Measurements from ENCODE around the gene RDM1. TPM values are rescaled to one million over a fixed set of nuclear protein-coding genes. Genes with fewer than 3 reads are reported as not detected.

The RDM1 gene
- total RNA-seq, 1 donor from 2014 or later = 6.3 TPM

- intact Hi-C loops (cut with micrococcal nuclease) = no loop called here
Measured at GRCh38 chr17:35934760-35935159, 4.2 kb upstream of the RDM1 start.

GRCh38 chr17:35932586-35932985 lies 2.0 kb upstream of the RDM1 start:
- intact Hi-C loops (cut with micrococcal nuclease) = no loop called here

GRCh38 chr17:35931794-35932425 lies 1.3 kb upstream of the RDM1 start:
- intact Hi-C loops (cut with micrococcal nuclease) = loop anchor here (2.0 kb wide), 1 partner anchor 51 kb away; the partner anchor contains the start of gene CCL5

DNA sequence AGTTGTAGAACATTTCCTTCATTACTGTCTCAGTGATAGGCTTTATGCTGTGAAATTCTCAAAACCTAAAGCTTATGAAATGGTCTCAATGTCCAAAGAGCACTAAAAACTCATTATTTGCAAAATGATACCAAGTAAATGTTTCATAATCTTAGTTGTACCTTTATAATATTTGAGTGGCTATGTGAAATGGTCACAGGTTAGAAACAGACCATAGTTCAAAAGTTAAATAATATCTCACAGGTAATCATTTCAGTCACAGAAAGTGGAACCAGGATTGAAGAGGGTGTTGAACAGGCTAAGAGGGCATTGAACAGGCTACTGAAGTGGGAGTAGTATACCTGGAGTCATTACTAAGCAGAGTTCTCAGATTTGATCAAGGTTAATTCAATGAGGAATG lies 2.9 kb downstream of the RDM1 start:
- intact Hi-C loops (cut with micrococcal nuclease) = no loop called here

- intact Hi-C loops (cut with micrococcal nuclease) = no loop called here
Measured at GRCh38 chr17:35923609-35924114, 6.9 kb downstream of the RDM1 start.

DNA sequence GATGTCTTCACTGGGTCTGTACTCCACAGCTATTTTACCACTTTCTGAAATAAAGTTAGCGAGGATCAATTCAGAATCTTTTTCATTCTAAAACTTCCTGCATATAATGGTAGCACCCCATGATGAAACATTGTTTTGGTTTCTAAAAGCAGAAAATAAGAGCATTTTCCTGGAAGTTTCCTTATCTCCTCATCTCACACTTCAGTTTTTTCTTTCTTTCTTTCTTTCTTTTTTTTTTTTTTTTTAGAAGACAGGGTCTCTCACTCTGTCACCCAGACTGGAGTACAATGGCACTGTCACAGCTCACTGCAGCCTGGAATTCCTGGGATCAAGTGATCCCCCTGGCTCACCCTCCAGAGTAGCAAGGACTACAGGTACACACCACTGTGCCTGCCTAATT lies 10.3 kb downstream of the RDM1 start:
- intact Hi-C loops (cut with micrococcal nuclease) = no loop called here

DNA sequence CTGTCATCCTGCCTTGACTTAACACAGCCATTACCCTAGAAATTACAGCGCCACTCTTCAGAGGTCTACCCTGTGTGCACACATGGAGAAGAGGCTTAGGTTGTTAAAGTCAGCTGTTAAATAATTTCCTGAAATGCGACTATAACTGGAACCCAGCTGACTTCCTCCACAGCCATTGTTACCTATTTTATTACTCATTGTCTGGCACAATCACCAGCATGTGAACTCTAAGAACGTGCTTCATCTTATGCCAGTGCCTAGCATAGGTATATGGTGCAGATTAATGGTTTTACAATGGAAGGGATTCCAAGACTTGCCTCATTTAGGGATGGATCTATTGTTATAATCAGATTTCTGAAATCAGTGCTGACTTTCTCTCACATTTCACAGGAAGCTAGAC lies 11.9 kb downstream of the RDM1 start:
- intact Hi-C loops (cut with micrococcal nuclease) = no loop called here

- intact Hi-C loops (cut with micrococcal nuclease) = no loop called here
Measured at GRCh38 chr17:35917519-35918213, 12.9 kb downstream of the RDM1 start.

GRCh38 chr17:35915153-35915964 lies 15.2 kb downstream of the RDM1 start:
- intact Hi-C loops (cut with micrococcal nuclease) = no loop called here

DNA sequence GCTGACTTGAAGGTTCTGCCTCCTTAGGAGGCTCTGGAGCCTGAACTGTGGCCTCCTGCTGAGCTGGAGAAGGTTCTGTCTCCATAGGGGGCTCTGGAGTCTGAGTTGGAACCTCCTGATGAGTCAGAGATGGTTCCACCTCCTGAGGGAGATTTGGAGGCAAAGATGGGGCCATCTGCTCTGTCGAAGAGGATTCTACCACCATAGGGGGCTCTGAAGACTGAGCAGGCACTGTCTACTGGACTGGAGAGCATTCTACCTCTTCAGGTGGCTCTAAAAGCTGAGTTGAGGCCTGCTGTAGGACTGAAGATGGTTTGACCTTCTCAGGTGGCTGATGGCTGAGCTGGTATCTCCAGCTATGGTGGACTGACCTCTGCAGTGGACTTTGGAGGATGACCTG lies 16.2 kb downstream of the RDM1 start:
- intact Hi-C loops (cut with micrococcal nuclease) = no loop called here

- intact Hi-C loops (cut with micrococcal nuclease) = no loop called here
Measured at GRCh38 chr17:35913609-35914008, 17.0 kb downstream of the RDM1 start.

DNA sequence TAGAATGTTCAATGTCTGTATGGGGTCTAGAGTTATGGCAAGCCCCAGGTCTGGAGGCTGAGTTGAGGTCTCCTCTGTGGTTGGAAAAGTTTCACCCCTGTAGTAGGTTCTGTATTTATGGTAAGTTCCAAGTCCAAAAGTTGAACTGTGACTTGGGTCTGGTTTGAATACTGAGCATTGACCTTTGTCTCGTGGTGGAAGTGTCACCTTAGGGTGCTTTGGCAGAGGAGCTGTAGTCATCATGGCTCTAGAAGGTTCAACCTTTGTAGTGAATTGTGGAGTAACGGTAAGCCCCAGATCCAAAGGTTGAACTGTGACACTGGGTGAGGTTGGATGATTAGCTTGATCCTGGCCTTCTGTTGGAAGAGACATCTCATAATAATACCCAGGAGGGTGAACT lies 17.6 kb downstream of the RDM1 start:
- intact Hi-C loops (cut with micrococcal nuclease) = no loop called here

GRCh38 chr17:35912339-35912912 lies 18.1 kb downstream of the RDM1 start:
- intact Hi-C loops (cut with micrococcal nuclease) = no loop called here

DNA sequence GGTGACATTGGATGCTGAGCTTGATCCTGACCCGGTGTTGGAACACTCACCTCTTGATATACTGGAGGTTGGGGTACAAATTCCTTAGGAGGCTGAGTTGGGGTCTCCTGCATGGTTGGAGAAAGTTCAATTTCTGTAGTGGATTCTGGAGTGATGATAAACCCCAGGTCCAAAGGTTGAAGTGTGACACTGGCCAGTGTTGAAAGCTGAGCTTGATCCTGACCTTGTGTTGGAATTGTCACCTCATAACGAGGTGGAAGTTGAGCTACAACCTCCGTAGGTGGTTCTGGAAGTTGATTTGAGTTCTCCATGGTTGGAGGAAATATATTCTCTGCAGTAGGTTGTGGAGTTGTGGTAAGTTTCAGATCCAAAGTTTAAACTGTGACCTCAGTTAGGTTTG lies 21.2 kb downstream of the RDM1 start:
- intact Hi-C loops (cut with micrococcal nuclease) = no loop called here

- intact Hi-C loops (cut with micrococcal nuclease) = no loop called here
Measured at GRCh38 chr17:35907691-35908090, 22.9 kb downstream of the RDM1 start.

DNA sequence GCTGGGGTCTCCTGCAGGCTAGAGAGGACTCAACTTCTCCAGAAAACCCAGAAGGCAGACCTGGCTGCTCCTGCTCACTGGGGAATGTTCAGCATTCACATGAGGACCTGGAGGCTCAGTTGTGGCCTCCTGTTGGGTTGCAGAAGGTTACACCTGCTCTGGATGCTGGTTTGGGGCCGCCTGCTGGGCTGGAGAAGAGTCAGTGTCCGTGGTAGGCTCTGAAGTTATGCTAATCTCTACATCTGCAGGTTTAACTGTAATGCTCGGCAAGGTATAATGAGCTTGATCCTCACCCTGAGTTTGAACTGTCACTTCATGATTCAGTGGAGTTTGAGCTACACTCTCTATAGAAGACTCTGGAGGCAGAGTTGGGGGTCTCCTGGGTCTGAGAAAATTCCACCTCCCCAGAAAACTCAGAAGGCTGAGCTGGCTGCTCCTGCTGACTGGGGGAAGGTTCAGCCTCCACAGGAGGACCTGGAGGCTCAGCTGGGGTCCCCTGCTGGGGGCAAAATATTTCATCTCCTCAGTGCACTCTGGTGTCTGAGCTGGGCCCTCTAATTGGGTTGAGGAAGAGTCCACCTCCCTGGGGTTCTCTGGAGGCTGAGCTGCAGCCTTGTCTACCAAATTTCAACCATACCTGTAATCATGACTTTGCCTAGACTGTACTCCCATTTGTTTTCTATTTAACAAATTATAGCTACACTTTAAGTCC lies 23.5 kb downstream of the RDM1 start:
- intact Hi-C loops (cut with micrococcal nuclease) = no loop called here

GRCh38 chr17:35906191-35906925 lies 24.2 kb downstream of the RDM1 start:
- intact Hi-C loops (cut with micrococcal nuclease) = no loop called here

DNA sequence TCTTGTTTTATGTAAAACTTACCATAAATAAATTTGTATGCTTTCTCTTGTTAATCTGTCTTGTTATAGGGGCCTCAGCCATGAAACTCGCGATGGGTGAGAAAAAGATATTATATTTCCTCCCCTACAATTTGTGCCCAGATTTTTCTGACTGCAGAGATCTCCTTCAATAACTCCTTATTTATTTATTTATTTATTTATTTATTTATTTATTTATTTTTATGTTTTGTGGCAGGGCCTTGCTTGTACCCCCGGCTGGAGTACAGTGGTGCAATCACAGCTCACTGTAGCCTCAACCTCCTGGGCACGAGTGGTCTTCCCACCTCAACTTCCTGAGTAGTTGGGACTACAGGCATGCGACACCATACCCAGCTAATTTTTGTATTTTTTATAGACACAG lies 27.1 kb downstream of the RDM1 start:
- intact Hi-C loops (cut with micrococcal nuclease) = no loop called here

DNA sequence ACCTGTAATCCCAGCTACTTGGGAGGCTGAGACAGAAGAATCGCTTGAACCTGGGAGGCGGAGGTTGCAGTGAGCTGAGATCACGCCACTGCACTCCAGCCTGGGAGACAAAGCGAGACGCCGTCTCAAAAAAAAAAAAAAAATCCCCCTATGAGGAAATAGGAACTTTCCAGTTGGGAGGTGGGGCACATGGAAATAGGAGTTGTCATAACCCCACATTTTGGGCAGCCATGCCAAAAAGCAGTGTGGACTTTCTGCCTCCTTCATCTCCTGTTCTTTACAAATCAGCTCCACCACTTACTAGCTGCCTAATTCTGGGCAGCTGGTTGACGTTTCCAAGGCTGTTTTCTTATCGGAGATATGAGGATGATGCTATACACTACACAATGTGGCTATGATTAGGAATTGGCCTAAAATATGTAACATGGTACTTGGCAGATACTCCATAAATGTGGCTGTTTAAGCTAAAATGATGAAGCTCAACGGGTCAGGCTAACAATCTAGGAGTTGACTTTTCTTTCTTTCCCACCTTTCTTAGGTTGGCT lies 28.9 kb downstream of the RDM1 start:
- intact Hi-C loops (cut with micrococcal nuclease) = no loop called here
